A549 (cell line): ENCODE measurements around the gene ZIM2. TPM values are rescaled to one million over a fixed set of nuclear protein-coding genes. Genes with fewer than 3 reads are reported as not detected.

Source experiments
- ATAC-seq, 2 experiments: fragments of 200-7000 bp in 1 of 2; fragments of >200 bp in 1 of 2; cut with Nextera tagmentation in 1 of 2; cut with Tn5 transposase in 1 of 2; 3 replicates each; pipeline versions ENCODE4 v1.8.0 to v1.9.1; 2018 to 2020; ENCODE audit warnings: mild to moderate bottlenecking in 1 of 2, moderate library complexity in 1 of 2
- CTCF ChIA-PET: fragments of 300-600 bp; sonication (Branson Sonifier 250); formaldehyde crosslinking; extraction: SDS; loops from one replicate; lab custom pipeline; 2021; ENCODE audit warnings: antibody characterized with exemption, inconsistent platforms; lab: Yijun Ruan, JAX
- POLR2A ChIA-PET: fragments of 350-600 bp; formaldehyde crosslinking; extraction: SDS; loops from one replicate; lab custom pipeline; 2021; ENCODE audit warnings: antibody characterized with exemption, inconsistent platforms; lab: Yijun Ruan, JAX
- DNase-seq, 2 experiments: peaks; one replicate each; pipeline versions ENCODE4 v3.0.0 to v3.0.0-alpha.2; 2011 to 2016; ENCODE audit warnings: low read depth in 1 of 2, low spot score in 1 of 2
- FAIRE-seq: peaks from 2 replicates; lab custom pipeline; 2011; peaks lifted over from hg19 to GRCh38; lab: Jason Lieb, UNC
- H3K27ac ChIP-seq, 2 experiments: fragments of >200 bp; sonication (Bioruptor Twin); formaldehyde crosslinking; 3 replicates each; pipeline ENCODE4 v1.5.1; 2016 to 2017
- H3K4me1 ChIP-seq: fragments of >200 bp; sonication (Bioruptor Twin); formaldehyde crosslinking; 3 replicates; pipeline ENCODE4 v1.6.1; 2016
- H3K4me2 ChIP-seq: fragments of >200 bp; sonication (Bioruptor Twin); formaldehyde crosslinking; 3 replicates; pipeline ENCODE4 v1.6.1; 2016
- H3K4me3 ChIP-seq: fragments of >200 bp; sonication (Bioruptor Twin); formaldehyde crosslinking; 3 replicates; pipeline ENCODE4 v1.5.1; 2016
- H3K9me3 ChIP-seq: fragments of >200 bp; sonication (Bioruptor Twin); formaldehyde crosslinking; 3 replicates; pipeline ENCODE4 v1.6.1; 2016
- BHLHE40 ChIP-seq: IDR thresholded peaks from 2 replicates; pipeline ENCODE4 v1.6.1; 2012; ENCODE audit warnings: low read depth, low read length, inconsistent platforms
- CHD4 ChIP-seq: fragments of 200-600 bp; sonication (generic); IDR thresholded peaks from 2 replicates; pipeline ENCODE4 v1.6.1; 2016; ENCODE audit warnings: antibody characterized with exemption, mild to moderate bottlenecking, borderline replicate concordance
- E2F6 ChIP-seq: IDR thresholded peaks from 2 replicates; pipeline ENCODE4 v1.6.1; 2012; ENCODE audit warnings: low read depth, borderline replicate concordance
- HEYL ChIP-seq: fragments of 250-450 bp; sonication (Bioruptor Pico); IDR thresholded peaks from 2 replicates; pipeline ENCODE4 v1.8.0; 2021; ENCODE audit warnings: mild to moderate bottlenecking, moderate library complexity
- MAFK ChIP-seq: fragments of 450-650 bp; IDR thresholded peaks from 2 replicates; pipeline ENCODE4 v1.6.1; 2014; ENCODE audit not compliant: partially characterized antibody
- NFE2L2 ChIP-seq: fragments of 150-350 bp; conservative IDR thresholded peaks from 2 replicates; pipeline ENCODE4 v1.6.1; 2014; ENCODE audit warnings: low read length
- POLR2A ChIP-seq: IDR thresholded peaks from 2 replicates; pipeline ENCODE4 v1.6.1; 2012; ENCODE audit warnings: mild to moderate bottlenecking, low read length
- POLR2AphosphoS2 ChIP-seq: conservative IDR thresholded peaks from 2 replicates; pipeline ENCODE4 v1.6.1; 2012; ENCODE audit warnings: low read length, improper control_type of control experiment, inconsistent platforms
- REST ChIP-seq: fragments of 200-600 bp; sonication (generic); IDR thresholded peaks from 2 replicates; pipeline ENCODE4 v1.6.1; 2016; ENCODE audit warnings: antibody characterized with exemption, mild to moderate bottlenecking, moderate library complexity
- TFCP2L1 ChIP-seq: fragments of 250-450 bp; sonication (Bioruptor Pico); IDR thresholded peaks from 2 replicates; pipeline ENCODE4 v1.5.0; 2021; ENCODE audit warnings: mild to moderate bottlenecking
- TP53 ChIP-seq: fragments of 250-450 bp; sonication (Bioruptor Pico); IDR thresholded peaks from 2 replicates; pipeline ENCODE4 v1.5.0; 2021; ENCODE audit warnings: mild to moderate bottlenecking, moderate library complexity
- WGBS: methylation state at CpG from one replicate; pipeline ENCODE4 v1.1.6; 2017; ENCODE audit errors: missing lambda C conversion rate; 5-methylcytosine and 5-hydroxymethylcytosine counted together
- polyA plus RNA-seq, 4 experiments: library from polyadenylated mRNA; depleted of rRNA in 3 of 4; stranded (reverse); fragments of >200 nt; fragmentation: RNase III in 1 of 4; extraction: RNeasy Plus Mini Kit Qiagen cat#74134 plus additional on column Dnase treatment in 1 of 4; gene quantifications; 2 replicates in 3 of 4; 3 replicates in 1 of 4; pipeline ENCODE4 v1.2.3, GENCODE V29; 2011 to 2017
- TF ChIP-seq, protein P1 (sequence below): fragments of >200 bp; sonication (Bioruptor Twin); formaldehyde crosslinking; IDR thresholded peaks from 3 replicates; pipeline ENCODE4 v1.5.1; 2016
- TF ChIP-seq, protein P2 (sequence below): fragments of >200 bp; sonication (Bioruptor Twin); formaldehyde crosslinking; IDR thresholded peaks from 3 replicates; pipeline ENCODE4 v1.6.1; 2016

The ZIM2 gene
- polyA plus RNA-seq, 2 of the 4 experiments (the other 2 are of a cell fraction), result not detected

DNA sequence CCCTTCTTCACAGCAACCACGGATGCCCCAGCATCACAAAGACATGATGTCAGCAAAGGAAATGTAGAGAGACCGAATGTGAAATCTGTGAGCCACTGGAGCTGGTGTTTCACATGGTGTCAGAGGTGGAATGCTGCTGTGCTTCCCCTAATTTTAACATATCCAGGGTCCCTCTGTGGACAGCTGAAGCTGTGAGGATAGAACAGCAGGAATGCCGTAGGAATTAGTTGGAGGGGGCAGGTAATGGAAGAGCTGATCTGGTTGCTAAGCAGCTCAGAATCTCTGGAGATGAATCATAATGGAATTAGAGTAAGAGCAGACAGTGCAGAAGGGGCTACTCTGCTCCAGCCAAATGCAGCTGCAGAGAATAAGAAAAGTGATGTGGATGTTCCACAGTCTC, 100.0 kb downstream of the ZIM2 start (continued):
- TF ChIP-seq, protein P1, sequence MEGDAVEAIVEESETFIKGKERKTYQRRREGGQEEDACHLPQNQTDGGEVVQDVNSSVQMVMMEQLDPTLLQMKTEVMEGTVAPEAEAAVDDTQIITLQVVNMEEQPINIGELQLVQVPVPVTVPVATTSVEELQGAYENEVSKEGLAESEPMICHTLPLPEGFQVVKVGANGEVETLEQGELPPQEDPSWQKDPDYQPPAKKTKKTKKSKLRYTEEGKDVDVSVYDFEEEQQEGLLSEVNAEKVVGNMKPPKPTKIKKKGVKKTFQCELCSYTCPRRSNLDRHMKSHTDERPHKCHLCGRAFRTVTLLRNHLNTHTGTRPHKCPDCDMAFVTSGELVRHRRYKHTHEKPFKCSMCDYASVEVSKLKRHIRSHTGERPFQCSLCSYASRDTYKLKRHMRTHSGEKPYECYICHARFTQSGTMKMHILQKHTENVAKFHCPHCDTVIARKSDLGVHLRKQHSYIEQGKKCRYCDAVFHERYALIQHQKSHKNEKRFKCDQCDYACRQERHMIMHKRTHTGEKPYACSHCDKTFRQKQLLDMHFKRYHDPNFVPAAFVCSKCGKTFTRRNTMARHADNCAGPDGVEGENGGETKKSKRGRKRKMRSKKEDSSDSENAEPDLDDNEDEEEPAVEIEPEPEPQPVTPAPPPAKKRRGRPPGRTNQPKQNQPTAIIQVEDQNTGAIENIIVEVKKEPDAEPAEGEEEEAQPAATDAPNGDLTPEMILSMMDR, result no peak
- TF ChIP-seq BHLHE40, result no peak
- TF ChIP-seq POLR2A, result no peak
- TF ChIP-seq CHD4, result no peak

GRCh38 chr19:56736571-56736970, 104.0 kb downstream of the ZIM2 start:
- Histone ChIP-seq H3K4me2 (no peak overlapping the region), H3K9me3 (peaks cover 39% of the 10 kb centered on the region), H3K27ac (no peak overlapping the region), H3K4me1 (no peaks in the 10 kb centered on the region), H3K4me3 (no peak overlapping the region)
- WGBS, result 45% methylated on average over 6 of the region's 6 CpGs
- POLR2A ChIA-PET, result no interaction called here
- DNase-seq (no peak), ATAC-seq (no peak), FAIRE-seq (no peak)
- CTCF ChIA-PET, result no interaction called here
- TF ChIP-seq TFCP2L1 (CRISPR knock-in tag), result no peak
- TF ChIP-seq HEYL (CRISPR knock-in tag), result no peak

GRCh38 chr19:56732976-56733375, 107.5 kb downstream of the ZIM2 start:
- ChIA-PET CTCF (no interaction called here), POLR2A (no interaction called here)
- H3K4me2 ChIP-seq, result no peak overlapping the region
- H3K27ac ChIP-seq, result no peak overlapping the region
- no peaks in the 10 kb centered on the region for H3K4me1 ChIP-seq
- 0% methylated on average over 2 of the region's 2 CpGs for WGBS
- H3K4me3 ChIP-seq, result no peak overlapping the region
- H3K9me3 ChIP-seq, result peaks cover 42% of the 10 kb centered on the region
- DNase-seq (no peak), ATAC-seq (no peak), FAIRE-seq (no peak)
- no peak for TF ChIP-seq CHD4
- peak; percentile 36; the same call in 1 of the 2 replicates for TF ChIP-seq REST

DNA sequence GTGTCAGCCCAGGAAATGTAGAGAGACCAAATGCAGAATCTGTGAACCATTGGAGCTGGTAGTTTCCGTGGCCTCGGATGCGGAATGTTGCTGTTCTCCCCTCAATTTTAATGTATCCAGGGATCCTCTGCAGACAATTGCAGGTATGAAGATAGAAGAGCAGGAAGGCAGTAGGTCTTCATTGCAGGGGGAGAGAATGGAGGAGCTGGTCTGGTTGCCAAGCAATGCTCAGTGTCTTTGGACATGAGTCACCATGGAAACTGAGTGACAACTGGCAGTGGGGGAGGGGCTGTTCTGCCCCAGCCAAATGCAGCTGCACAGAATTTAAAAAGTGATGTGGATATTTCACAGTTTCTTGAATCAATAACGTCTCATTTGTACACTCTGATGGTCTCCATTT, 112.8 kb downstream of the ZIM2 start:
- peaks cover 57% of the 10 kb centered on the region for H3K9me3 ChIP-seq
- CTCF ChIA-PET, result no interaction called here
- H3K27ac ChIP-seq, result no peak overlapping the region
- no peak for FAIRE-seq
- H3K4me2 ChIP-seq, result no peak overlapping the region
- H3K4me3 ChIP-seq, result no peak overlapping the region
- TF ChIP-seq REST (no peak), E2F6 (no peak), POLR2A (no peak), POLR2AphosphoS2 (no peak), NFE2L2 (no peak), TP53 (CRISPR knock-in tag) (no peak), MAFK (no peak)
- TF ChIP-seq, protein P2, sequence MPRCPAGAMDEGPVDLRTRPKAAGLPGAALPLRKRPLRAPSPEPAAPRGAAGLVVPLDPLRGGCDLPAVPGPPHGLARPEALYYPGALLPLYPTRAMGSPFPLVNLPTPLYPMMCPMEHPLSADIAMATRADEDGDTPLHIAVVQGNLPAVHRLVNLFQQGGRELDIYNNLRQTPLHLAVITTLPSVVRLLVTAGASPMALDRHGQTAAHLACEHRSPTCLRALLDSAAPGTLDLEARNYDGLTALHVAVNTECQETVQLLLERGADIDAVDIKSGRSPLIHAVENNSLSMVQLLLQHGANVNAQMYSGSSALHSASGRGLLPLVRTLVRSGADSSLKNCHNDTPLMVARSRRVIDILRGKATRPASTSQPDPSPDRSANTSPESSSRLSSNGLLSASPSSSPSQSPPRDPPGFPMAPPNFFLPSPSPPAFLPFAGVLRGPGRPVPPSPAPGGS, result no peak
- TF ChIP-seq, all 56 proteins: peak for 0
- ATAC-seq (no peak), DNase-seq (no peak)
- 35% methylated on average over 4 of the region's 4 CpGs for WGBS
- POLR2A ChIA-PET, result no interaction called here
- no peaks in the 10 kb centered on the region for H3K4me1 ChIP-seq
